OCI-LY3 (cell line): ENCODE results near the gene ISG20L2.

Source experiments
- H2AFZ ChIP-seq: fragments of 200-600, 300-600 bp; shearing (Covaris generic); 2 replicates; pipeline ENCODE4 v1.6.0; 2014; ENCODE audit warnings: antibody characterized with exemption, low read depth, low read length
- H3K27ac ChIP-seq: fragments of 200-600, 300-600 bp; sonication (generic); 2 replicates; pipeline ENCODE4 v1.5.1; 2014; ENCODE audit warnings: mild to moderate bottlenecking, low read length, moderate library complexity, mixed read lengths
- H3K27me3 ChIP-seq: fragments of 200-600, 300-600 bp; sonication (generic); 2 replicates; pipeline ENCODE4 v1.6.1; 2014; ENCODE audit warnings: low read depth, low read length, mixed read lengths
- H3K36me3 ChIP-seq: fragments of 200-600, 300-600 bp; sonication (generic); replicated peaks from 2 replicates; pipeline ENCODE3; 2014; ENCODE audit warnings: low read depth, low read length, mixed read lengths
- H3K4me1 ChIP-seq: fragments of 300-600, 200-600 bp; sonication (generic); 2 replicates; pipeline ENCODE4 v1.6.1; 2014; ENCODE audit warnings: low read length, mixed read lengths
- H3K4me2 ChIP-seq: fragments of 200-600, 300-600 bp; sonication (generic); 2 replicates; pipeline ENCODE4 v1.6.1; 2014; ENCODE audit warnings: low read length, mixed read lengths
- H3K4me3 ChIP-seq: fragments of 300-600, 200-600 bp; sonication (generic); 2 replicates; pipeline ENCODE4 v1.5.1; 2014; ENCODE audit warnings: antibody characterized with exemption, mild to moderate bottlenecking, low read length, moderate library complexity
- H3K79me2 ChIP-seq: fragments of 300-600, 200-600 bp; shearing (Covaris generic); 2 replicates; pipeline ENCODE4 v1.6.1; 2014; ENCODE audit warnings: mild to moderate bottlenecking, low read length, mixed read lengths
- H3K9ac ChIP-seq: fragments of 300-600, 200-600 bp; shearing (Covaris generic); 2 replicates; pipeline ENCODE4 v1.6.0; 2014; ENCODE audit warnings: mild to moderate bottlenecking, low read length, moderate library complexity
- H3K9me3 ChIP-seq: fragments of 200-600, 300-600 bp; shearing (Covaris generic); 2 replicates; pipeline ENCODE4 v1.6.1; 2014; ENCODE audit warnings: low read length, mixed read lengths; ENCODE audit not compliant: insufficient read depth
- H4K20me1 ChIP-seq: fragments of 200-600, 300-600 bp; sonication (generic); 2 replicates; pipeline ENCODE4 v1.6.1; 2016; ENCODE audit warnings: low read length, mixed read lengths; ENCODE audit not compliant: insufficient read depth
- CTCF ChIP-seq: fragments of 200-600, 300-600 bp; sonication (generic); IDR thresholded peaks from 2 replicates; pipeline ENCODE4 v1.5.1; 2014; ENCODE audit warnings: antibody characterized with exemption, low read length, low read depth
- EZH2phosphoT487 ChIP-seq: fragments of 200-600 bp; shearing (Covaris generic); IDR thresholded peaks from 2 replicates; pipeline ENCODE4 v1.6.1; 2018; ENCODE audit warnings: antibody characterized with exemption, mixed run types, low read depth

Gene ISG20L2

GRCh38 chr1:156767879-156768604, 39.5 kb upstream of the ISG20L2 start:
- peak overlapping the region; percentile 93 for H3K9ac ChIP-seq
- H3K27me3 ChIP-seq: no peaks in the 10 kb centered on the region
- peak overlapping the region; percentile 67 for H3K27ac ChIP-seq
- peak overlapping the region; percentile 94 for H3K4me2 ChIP-seq
- peak overlapping the region; percentile 78 for H3K4me3 ChIP-seq
- no peaks in the 10 kb centered on the region for H3K9me3 ChIP-seq
- peaks cover 66% of the 10 kb centered on the region for H3K79me2 ChIP-seq
- 0 out of 2 replicates have a peak overlapping the region, but pooled peaks have one; percentile 12 for H2AFZ ChIP-seq
- TF ChIP-seq EZH2phosphoT487 (no peak), CTCF (no peak)
- peaks cover 6% of the 10 kb centered on the region for H4K20me1 ChIP-seq
- peaks cover 15% of the 10 kb centered on the region for H3K36me3 ChIP-seq
- H3K4me1 ChIP-seq: peaks cover 21% of the 10 kb centered on the region

GRCh38 chr1:156767101-156767878, 38.7 kb upstream of the ISG20L2 start, which contains the start of gene PRCC:
PRCC (plus strand) TSS chr1:156767535; CDS start chr1:156767772, 237 bp downstream.
- H3K4me1 ChIP-seq: peaks cover 22% of the 10 kb centered on the region
- peaks cover 15% of the 10 kb centered on the region for H3K36me3 ChIP-seq
- no peaks in the 10 kb centered on the region for H3K9me3 ChIP-seq
- peak within 1 kb of the TSS; percentile 67 for H3K27ac ChIP-seq
- peak within 1 kb of the TSS; percentile 97 for H3K4me2 ChIP-seq
- H3K4me3 ChIP-seq: peak within 1 kb of the TSS; percentile 78
- peak within 1 kb of the TSS; percentile 93 for H3K9ac ChIP-seq
- H4K20me1 ChIP-seq: no peaks in the 10 kb centered on the region
- peak within 1 kb of the TSS; percentile 35 for H2AFZ ChIP-seq
- H3K27me3 ChIP-seq: no peaks in the 10 kb centered on the region
- TF ChIP-seq CTCF: no peak
- H3K79me2 ChIP-seq: peaks cover 59% of the 10 kb centered on the region

GRCh38 chr1:156766298-156767100, 37.9 kb upstream of the ISG20L2 start:
- Histone ChIP-seq H3K79me2 (peaks cover 52% of the 10 kb centered on the region), H3K9me3 (no peaks in the 10 kb centered on the region), H3K36me3 (peaks cover 15% of the 10 kb centered on the region), H3K4me1 (peaks cover 22% of the 10 kb centered on the region), H4K20me1 (no peaks in the 10 kb centered on the region), H3K4me2 (peak overlapping the region; percentile 97), H3K27me3 (no peaks in the 10 kb centered on the region), H3K4me3 (peak overlapping the region; percentile 78), H3K27ac (peak overlapping the region; percentile 48), H3K9ac (peak overlapping the region; percentile 86), H2AFZ (peak overlapping the region; percentile 35)
- no peak for TF ChIP-seq EZH2phosphoT487
- TF ChIP-seq CTCF: peak; percentile 20; the same call in 1 of the 2 replicates
